Mesendoderm (in vitro differentiated cells): Measurements from ENCODE around the gene LGALS3BP.
A peak's percentile ranks its signal among the peaks of the same experiment; 100 is the strongest.

Experiments
- DNase-seq: peaks from one replicate; pipeline ENCODE4 v3.0.0; 2013
- H2AK5ac ChIP-seq: 2 replicates; pipeline ENCODE4 v1.6.1; 2013; ENCODE audit warnings: low read length, inconsistent platforms
- H2BK120ac ChIP-seq: 2 replicates; pipeline ENCODE4 v1.6.1; 2013; ENCODE audit warnings: low read depth, mild to moderate bottlenecking, low read length, moderate library complexity, mixed read lengths
- H2BK15ac ChIP-seq: replicated peaks from 2 replicates; pipeline ENCODE4 v1.6.1; 2013; ENCODE audit warnings: low read depth, mild to moderate bottlenecking, moderate library complexity
- H2BK5ac ChIP-seq: 2 replicates; pipeline ENCODE4 v1.6.1; 2013; ENCODE audit warnings: low read length, inconsistent platforms
- H3K18ac ChIP-seq: 2 replicates; pipeline ENCODE4 v1.6.1; 2013; ENCODE audit warnings: mild to moderate bottlenecking, low read length, mixed read lengths
- H3K23ac ChIP-seq: one replicate; pipeline ENCODE4 v1.6.1; 2013; ENCODE audit warnings: low read length
- H3K27ac ChIP-seq: 2 replicates; pipeline ENCODE4 v1.5.1; 2013; ENCODE audit warnings: low read depth, mild to moderate bottlenecking, inconsistent platforms, low read length, moderate library complexity
- H3K27me3 ChIP-seq: 2 replicates; pipeline ENCODE4 v1.6.1; 2013; ENCODE audit warnings: low read length, control low read depth, mild to moderate bottlenecking, inconsistent platforms; ENCODE audit not compliant: insufficient read depth, poor library complexity
- H3K36me3 ChIP-seq: 2 replicates; pipeline ENCODE4 v1.6.1; 2013; ENCODE audit warnings: low read length, inconsistent platforms; ENCODE audit not compliant: control insufficient read depth, insufficient read depth
- H3K4ac ChIP-seq: one replicate; pipeline ENCODE4 v1.6.1; 2013; ENCODE audit warnings: low read depth, mild to moderate bottlenecking, low read length, moderate library complexity
- H3K4me1 ChIP-seq: 2 replicates; pipeline ENCODE4 v1.6.1; 2013; ENCODE audit warnings: low read depth, low read length, inconsistent platforms; ENCODE audit not compliant: control insufficient read depth
- H3K4me2 ChIP-seq: 2 replicates; pipeline ENCODE4 v1.6.1; 2013; ENCODE audit warnings: low read length
- H3K4me3 ChIP-seq: 2 replicates; pipeline ENCODE4 v1.5.1; 2013; ENCODE audit warnings: mild to moderate bottlenecking, low read length
- H3K56ac ChIP-seq: one replicate; pipeline ENCODE4 v1.6.1; 2013; ENCODE audit warnings: low read length
- H3K79me1 ChIP-seq: 2 replicates; pipeline ENCODE4 v1.6.1; 2013; ENCODE audit warnings: low read length, inconsistent platforms
- H3K79me2 ChIP-seq: 2 replicates; pipeline ENCODE4 v1.6.1; 2013; ENCODE audit warnings: mild to moderate bottlenecking, low read length; ENCODE audit not compliant: control insufficient read depth, insufficient read depth
- H3K9ac ChIP-seq: 2 replicates; pipeline ENCODE4 v1.6.1; 2013; ENCODE audit warnings: low read length, inconsistent platforms
- H4K5ac ChIP-seq: one replicate; pipeline ENCODE4 v1.6.1; 2013; ENCODE audit warnings: low read length
- H4K8ac ChIP-seq: one replicate; pipeline ENCODE4 v1.6.1; 2013; ENCODE audit warnings: low read depth, mild to moderate bottlenecking, control low read depth, low read length, moderate library complexity
- WGBS: extraction: QIAGEN DNeasy Blood & Tissue Kit; methylation state at CpG from one replicate; pipeline ENCODE4 v1.1.7; 2013; ENCODE audit warnings: low lambda C conversion rate, missing lambda C conversion rate; ENCODE audit not compliant: insufficient coverage; ENCODE audit errors: extremely low coverage; 5-methylcytosine and 5-hydroxymethylcytosine counted together

Gene LGALS3BP

GRCh38 chr17:79014158-79014758 is 34.5 kb upstream of the LGALS3BP start:
- H3K4me3 ChIP-seq: no peak overlapping the region
- no peak overlapping the region for H3K23ac ChIP-seq
- no peak overlapping the region for H3K9ac ChIP-seq
- peak; percentile 54 for DNase-seq
- H2AK5ac ChIP-seq: no peak overlapping the region
- H3K27me3 ChIP-seq: no peaks in the 10 kb centered on the region
- H3K4ac ChIP-seq: no peak overlapping the region
- H3K4me1 ChIP-seq: no peaks in the 10 kb centered on the region
- no peak overlapping the region for H3K56ac ChIP-seq
- no peak overlapping the region for H3K27ac ChIP-seq
- no peak overlapping the region for H4K8ac ChIP-seq
- H2BK15ac ChIP-seq: no peak overlapping the region
- H2BK120ac ChIP-seq: no peak overlapping the region
- H4K5ac ChIP-seq: no peak overlapping the region
- peaks cover under 1% of the 10 kb centered on the region for H3K79me1 ChIP-seq
- peaks cover under 1% of the 10 kb centered on the region for H3K79me2 ChIP-seq
- H3K18ac ChIP-seq: no peak overlapping the region
- WGBS: no CpG with 5 or more reads among the region's 2 CpGs
- no peak overlapping the region for H3K4me2 ChIP-seq
- H2BK5ac ChIP-seq: no peak overlapping the region
- H3K36me3 ChIP-seq: no peaks in the 10 kb centered on the region

- H4K5ac ChIP-seq: no peak overlapping the region
- no peak overlapping the region for H2AK5ac ChIP-seq
- H3K4me3 ChIP-seq: no peak overlapping the region
- no peak overlapping the region for H2BK5ac ChIP-seq
- no peak for DNase-seq
- no peak overlapping the region for H3K27ac ChIP-seq
- no peaks in the 10 kb centered on the region for H3K36me3 ChIP-seq
- no peak overlapping the region for H3K18ac ChIP-seq
- peaks cover 14% of the 10 kb centered on the region for H3K79me1 ChIP-seq
- no peak overlapping the region for H2BK15ac ChIP-seq
- H3K23ac ChIP-seq: no peak overlapping the region
- no peak overlapping the region for H3K4ac ChIP-seq
- H2BK120ac ChIP-seq: no peak overlapping the region
- no peak overlapping the region for H3K9ac ChIP-seq
- no peaks in the 10 kb centered on the region for H3K27me3 ChIP-seq
- WGBS: no CpG with 5 or more reads among the region's 6 CpGs
- H3K56ac ChIP-seq: no peak overlapping the region
- no peak overlapping the region for H3K4me2 ChIP-seq
- H3K4me1 ChIP-seq: peaks cover 7% of the 10 kb centered on the region
- no peak overlapping the region for H4K8ac ChIP-seq
- H3K79me2 ChIP-seq: peaks cover 5% of the 10 kb centered on the region
Observed at GRCh38 chr17:79012563-79013134, 32.9 kb upstream of the LGALS3BP start.

GRCh38 chr17:79011451-79012147 is 31.9 kb upstream of the LGALS3BP start:
- Histone ChIP-seq H3K18ac (no peak overlapping the region), H3K4me1 (peaks cover 7% of the 10 kb centered on the region), H2BK15ac (no peak overlapping the region), H2BK120ac (no peak overlapping the region), H3K79me1 (peaks cover 21% of the 10 kb centered on the region), H2BK5ac (no peak overlapping the region), H4K5ac (no peak overlapping the region), H2AK5ac (no peak overlapping the region), H3K79me2 (peaks cover 11% of the 10 kb centered on the region), H3K9ac (no peak overlapping the region), H3K36me3 (no peaks in the 10 kb centered on the region), H3K23ac (no peak overlapping the region), H3K4ac (no peak overlapping the region), H3K4me3 (no peak overlapping the region), H3K27ac (no peak overlapping the region), H3K56ac (no peak overlapping the region), H3K27me3 (no peaks in the 10 kb centered on the region), H3K4me2 (no peak overlapping the region), H4K8ac (no peak overlapping the region)
- peak; percentile 88 for DNase-seq
- WGBS: no CpG with 5 or more reads among the region's 5 CpGs

- Histone ChIP-seq H3K4me1 (peaks cover 7% of the 10 kb centered on the region), H3K9ac (peak overlapping the region; percentile 79), H3K4me3 (no peak overlapping the region), H3K56ac (peak overlapping the region; percentile 94), H3K79me1 (peaks cover 27% of the 10 kb centered on the region), H3K4me2 (no peak overlapping the region), H3K27ac (no peak overlapping the region), H2BK5ac (no peak overlapping the region), H3K79me2 (peaks cover 14% of the 10 kb centered on the region), H2BK120ac (no peak overlapping the region), H3K23ac (no peak overlapping the region), H3K18ac (no peak overlapping the region), H2AK5ac (no peak overlapping the region), H4K8ac (peak overlapping the region; percentile 14), H3K27me3 (no peaks in the 10 kb centered on the region), H3K4ac (peak overlapping the region; percentile 22), H2BK15ac (no peak overlapping the region), H4K5ac (no peak overlapping the region), H3K36me3 (no peaks in the 10 kb centered on the region)
- WGBS: no CpG with 5 or more reads among the region's 7 CpGs
- DNase-seq: no peak
Observed at GRCh38 chr17:79010304-79010646, 30.6 kb upstream of the LGALS3BP start.

GRCh38 chr17:79009397-79010303 is 29.9 kb upstream of the LGALS3BP start, which contains the start of gene CANT1:
Gene CANT1 (minus strand): TSS chr17:79009764. CDS start chr17:78997622, 12,142 bp downstream.
- Histone ChIP-seq H4K5ac (no peak within 1 kb of the TSS), H2BK15ac (no peak within 1 kb of the TSS), H2AK5ac (no peak within 1 kb of the TSS), H3K4me3 (peak within 1 kb of the TSS; percentile 96), H3K27me3 (no peaks in the 10 kb centered on the region), H3K4ac (peak within 1 kb of the TSS; percentile 49), H3K4me2 (peak within 1 kb of the TSS; percentile 86), H3K9ac (peak within 1 kb of the TSS; percentile 97), H3K79me1 (peaks cover 29% of the 10 kb centered on the region), H2BK5ac (no peak within 1 kb of the TSS), H3K23ac (no peak within 1 kb of the TSS), H3K79me2 (peaks cover 14% of the 10 kb centered on the region), H3K27ac (no peak within 1 kb of the TSS), H2BK120ac (no peak within 1 kb of the TSS), H3K4me1 (peaks cover 7% of the 10 kb centered on the region), H4K8ac (peak within 1 kb of the TSS; percentile 83), H3K36me3 (no peaks in the 10 kb centered on the region), H3K18ac (peak within 1 kb of the TSS; percentile 77), H3K56ac (peak within 1 kb of the TSS; percentile 99)
- WGBS: no CpG with 5 or more reads among the region's 73 CpGs
- peak; percentile 92 for DNase-seq
